Measurements from ENCODE around the gene CFAP20DC.

The CFAP20DC gene

GRCh38 chr3:58794750-58795149, 255.1 kb downstream of the CFAP20DC start:
- DNase-seq = no peak

GRCh38 chr3:58793938-58794337, 255.9 kb downstream of the CFAP20DC start:
- no peak for DNase-seq

DNA sequence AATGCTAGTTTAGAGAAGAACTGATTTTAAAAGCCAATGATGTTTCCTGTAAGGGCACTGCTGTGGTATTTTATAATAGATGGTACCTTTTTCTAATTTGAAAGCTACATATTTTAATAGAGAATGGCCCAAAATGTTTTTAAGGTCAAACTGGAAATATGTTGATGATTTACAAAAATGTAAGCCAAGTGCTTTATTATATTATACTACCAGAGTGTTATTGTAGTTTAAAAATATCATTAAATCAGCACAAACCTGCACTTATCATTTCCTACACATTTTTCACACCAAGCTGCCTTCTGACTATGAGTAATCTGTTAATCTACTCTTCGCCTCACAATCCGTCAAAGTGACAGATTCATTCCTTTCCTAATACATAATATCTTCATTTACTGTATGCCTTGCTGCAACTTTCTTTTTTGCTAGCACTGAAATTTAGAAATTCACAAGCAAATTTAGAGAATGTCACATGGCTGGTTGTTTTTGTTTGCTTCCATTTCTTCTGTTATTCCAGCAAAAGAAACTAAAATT, 256.8 kb downstream of the CFAP20DC start:
- DNase-seq = no peak

DNA sequence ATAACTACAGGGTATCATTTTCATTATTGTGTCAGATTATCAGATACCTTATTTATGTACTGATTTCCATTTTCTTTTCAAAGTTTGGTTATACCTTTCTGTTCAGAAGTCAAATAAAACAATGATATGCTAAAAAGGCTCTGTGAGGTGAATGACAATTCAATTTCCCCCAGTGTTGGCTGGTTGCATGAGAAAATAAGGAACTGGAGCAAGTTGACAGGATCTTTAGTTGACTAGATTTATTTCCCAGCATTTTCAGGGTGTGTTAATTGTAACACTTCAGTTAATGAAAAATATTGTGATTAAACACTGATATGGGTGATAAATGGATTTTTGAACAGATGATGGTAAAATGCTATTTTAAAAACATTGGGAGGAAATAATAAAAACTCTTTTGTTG, 260.4 kb downstream of the CFAP20DC start:
- DNase-seq = no peak

DNA sequence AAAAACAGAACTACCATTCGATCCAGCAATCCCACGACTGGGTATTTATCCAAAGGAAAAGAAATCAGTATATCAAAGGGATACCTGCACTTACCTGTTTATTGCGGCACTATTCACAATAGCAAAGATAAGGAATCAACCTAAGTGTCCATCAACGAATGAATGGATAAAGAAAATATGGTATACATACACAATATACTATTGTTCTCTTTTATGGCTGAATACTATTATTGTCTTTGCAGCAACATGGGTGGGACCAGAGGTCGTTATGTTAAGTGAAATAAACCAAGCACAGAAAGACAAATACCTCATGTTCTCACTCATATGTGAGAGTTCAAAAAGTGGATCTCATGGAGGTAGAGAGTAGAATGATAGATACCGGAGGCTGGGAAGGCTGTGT, 264.9 kb downstream of the CFAP20DC start:
- no peak for DNase-seq

DNA sequence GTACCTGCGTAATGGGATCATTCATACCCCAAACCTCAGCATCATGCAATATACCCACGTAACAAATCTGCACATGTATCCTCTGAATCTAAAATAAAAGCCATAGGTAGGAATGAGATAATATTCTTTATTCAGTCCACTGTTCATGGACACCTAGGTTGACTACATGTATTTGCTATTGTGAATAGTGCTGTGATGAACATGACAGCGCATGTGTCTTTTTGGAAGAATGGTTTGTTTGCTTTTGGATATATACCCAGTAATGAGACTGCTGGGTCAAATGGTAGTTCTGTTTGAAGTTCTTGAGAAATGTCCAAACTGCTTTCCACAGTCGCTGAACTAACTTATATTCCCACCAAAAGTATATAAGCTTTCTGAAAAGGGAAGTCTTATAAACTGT, 265.4 kb downstream of the CFAP20DC start:
- no peak for DNase-seq

GRCh38 chr3:58783845-58784244, 266.0 kb downstream of the CFAP20DC start:
- no peak for DNase-seq

GRCh38 chr3:58779934-58780333, 269.9 kb downstream of the CFAP20DC start:
- DNase-seq = no peak

GRCh38 chr3:58776231-58776630, 273.6 kb downstream of the CFAP20DC start:
- no peak for DNase-seq

DNA sequence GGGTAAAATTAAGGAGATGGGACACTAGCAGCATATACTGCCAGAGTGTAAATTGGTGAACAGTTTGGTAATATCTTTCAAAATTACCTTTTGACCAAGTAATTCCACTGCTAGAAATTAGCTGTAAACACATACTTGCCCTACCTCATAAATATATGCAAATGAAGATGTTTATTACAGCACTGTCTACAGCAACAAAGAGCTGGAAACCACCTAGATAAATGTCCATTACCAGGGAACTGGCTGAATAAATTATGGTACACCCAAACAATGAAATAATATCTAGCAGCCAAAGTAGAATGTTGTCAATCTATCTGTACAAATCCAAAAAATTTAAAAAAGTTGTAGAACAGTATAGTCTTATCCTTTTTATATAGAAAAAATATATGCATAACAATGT, 277.4 kb downstream of the CFAP20DC start:
- no peak for DNase-seq

DNA sequence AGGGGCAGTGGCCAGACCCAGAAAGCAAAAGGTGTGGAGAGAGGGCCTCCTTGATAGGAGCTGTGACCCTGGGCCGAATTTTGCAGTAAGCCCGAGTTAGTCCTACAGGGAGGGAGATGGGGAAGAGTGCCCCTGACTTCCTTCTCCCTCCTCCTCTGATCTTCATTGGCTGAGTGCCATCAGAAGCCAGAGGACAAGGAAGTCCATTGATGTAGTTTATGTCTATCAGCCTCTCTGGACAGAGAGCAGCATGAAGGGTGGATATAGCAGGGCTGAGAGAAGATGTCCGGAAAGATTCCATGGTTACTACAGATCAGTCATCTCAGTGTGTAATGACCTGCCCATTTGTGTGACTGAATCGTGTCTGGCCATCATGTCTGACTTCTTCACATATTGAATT, 280.8 kb downstream of the CFAP20DC start:
- DNase-seq = no peak

DNA sequence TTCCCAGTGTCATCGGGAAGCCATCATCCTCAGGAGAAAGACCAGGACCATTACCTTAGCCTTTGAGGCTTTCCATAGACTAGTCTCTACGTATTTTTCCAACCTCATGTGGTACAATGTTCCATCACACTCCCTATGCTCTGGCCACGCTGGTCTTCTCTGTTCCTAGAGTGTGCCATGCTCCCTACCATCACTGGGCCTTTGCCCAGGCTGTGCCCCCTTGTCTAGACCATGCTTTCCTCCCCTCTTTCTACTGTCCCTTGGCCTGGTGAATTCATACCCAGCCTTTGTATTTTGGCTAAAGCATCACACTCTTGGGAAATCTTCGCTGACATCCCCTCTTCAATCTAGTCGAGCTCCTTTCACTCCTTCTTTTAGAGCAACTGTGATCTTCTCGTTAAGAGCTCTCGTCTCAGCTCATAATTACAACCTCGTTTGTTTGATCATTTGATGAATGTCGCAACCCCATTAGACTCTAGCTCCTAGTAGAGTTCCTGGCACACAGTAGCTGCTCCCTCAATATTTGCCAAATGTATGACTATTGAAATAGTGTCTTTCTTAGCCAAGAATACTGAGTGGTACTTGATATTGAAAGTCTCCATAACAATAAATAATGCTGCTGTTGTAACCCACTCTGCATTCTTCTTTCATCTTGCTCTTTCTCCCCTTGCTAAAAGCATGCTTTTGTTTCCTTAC, 283.1 kb downstream of the CFAP20DC start:
- no peak for DNase-seq

- no peak for DNase-seq
These were observed 294.7 kb downstream of the CFAP20DC start for GRCh38 chr3:58755150-58755549.

DNA sequence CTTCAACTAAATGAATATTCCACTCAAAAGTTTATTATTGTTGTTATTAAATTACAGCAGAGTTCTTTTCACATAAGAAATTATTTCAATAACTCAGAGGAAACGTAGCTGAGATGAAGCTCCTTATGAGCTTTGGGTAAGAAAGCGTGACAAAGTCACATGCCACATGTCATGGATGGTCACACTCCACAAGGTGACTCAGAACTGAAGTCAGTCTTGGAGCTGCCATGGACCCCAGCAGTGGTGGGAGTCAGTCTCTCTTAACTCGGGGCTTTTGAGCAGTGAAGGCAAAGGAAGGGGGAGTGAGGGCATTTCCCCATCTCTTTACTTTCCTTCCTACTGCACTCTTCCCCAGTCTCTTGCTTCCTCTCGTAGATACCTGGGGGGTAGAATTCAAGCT, 295.8 kb downstream of the CFAP20DC start:
- no peak for DNase-seq

DNA sequence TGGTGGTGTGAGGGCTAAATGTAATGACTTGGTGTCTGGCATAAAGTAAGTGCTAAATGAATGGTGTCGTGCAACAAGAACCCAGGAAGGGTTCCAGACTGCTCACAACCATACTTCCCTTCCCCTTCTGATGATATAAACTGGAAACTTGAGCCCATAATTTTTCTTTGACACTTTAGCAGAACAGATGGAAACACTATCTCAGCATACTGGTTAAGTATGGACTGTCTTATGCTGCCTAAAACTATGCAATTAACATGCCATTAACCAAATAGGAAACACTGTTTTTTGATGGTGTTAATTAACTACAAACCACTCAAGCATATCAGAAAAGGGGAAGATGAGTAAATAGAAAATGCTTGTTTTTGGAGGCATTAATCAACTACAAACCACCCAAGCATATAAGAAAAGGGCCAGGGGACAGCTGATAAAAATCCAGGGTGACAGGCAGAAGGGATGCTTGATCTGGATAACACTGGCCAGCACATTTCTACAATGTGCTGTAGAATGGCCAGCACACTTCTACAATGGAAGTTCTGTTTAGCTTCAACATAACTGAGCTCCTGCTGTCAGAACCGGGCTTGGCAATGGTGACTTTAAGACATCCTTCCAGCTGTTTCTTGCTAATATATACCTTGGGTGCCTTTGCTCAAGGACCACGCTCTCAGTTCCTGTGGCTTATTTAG, 297.8 kb downstream of the CFAP20DC start:
- no peak for DNase-seq

DNA sequence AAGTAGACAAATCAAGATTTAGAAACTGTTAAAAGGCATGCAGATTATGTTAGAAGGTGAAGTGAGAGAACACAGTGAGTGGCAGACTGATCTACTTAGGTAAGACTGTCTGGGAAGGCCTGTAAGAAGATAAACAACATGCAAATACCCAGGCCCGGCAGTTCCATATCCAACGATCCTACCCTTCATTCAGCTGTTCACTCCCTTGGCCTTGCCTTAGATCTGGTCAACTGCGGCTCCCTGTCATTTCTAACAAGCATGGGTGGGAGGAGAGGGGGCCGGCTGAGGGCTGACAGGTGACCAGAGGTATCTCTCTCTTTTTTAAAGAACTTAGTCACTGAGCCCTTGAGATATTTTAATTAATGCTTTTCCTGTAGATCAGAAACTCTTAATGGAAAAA, 298.6 kb downstream of the CFAP20DC start:
- DNase-seq = no peak

- no peak for DNase-seq
These were observed 299.9 kb downstream of the CFAP20DC start for GRCh38 chr3:58749948-58750347.

DNA sequence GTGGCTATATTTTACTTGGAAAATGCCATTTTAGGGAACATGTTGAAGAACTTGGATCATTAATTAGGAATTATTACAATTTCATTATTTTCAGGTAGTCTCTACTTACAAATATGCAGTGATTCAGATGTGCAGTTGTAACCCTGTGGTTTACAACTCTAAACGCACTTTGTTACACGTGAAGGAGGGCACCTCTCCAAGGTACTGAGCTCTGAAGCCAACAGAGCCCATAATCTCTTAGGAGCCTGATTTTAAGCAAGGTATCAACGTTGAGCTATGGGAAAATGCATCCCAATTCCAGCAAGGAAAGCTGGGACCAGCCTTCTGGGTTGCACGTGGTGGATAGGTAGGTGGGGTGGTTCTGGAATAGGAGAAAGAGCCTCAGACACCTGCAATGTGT, 301.8 kb downstream of the CFAP20DC start:
- no peak for DNase-seq

GRCh38 chr3:58746758-58747157, 303.1 kb downstream of the CFAP20DC start:
- DNase-seq = no peak

GRCh38 chr3:58743296-58743695, 306.5 kb downstream of the CFAP20DC start:
- no peak for DNase-seq

GRCh38 chr3:58742239-58742638, 307.6 kb downstream of the CFAP20DC start:
- DNase-seq = no peak

DNA sequence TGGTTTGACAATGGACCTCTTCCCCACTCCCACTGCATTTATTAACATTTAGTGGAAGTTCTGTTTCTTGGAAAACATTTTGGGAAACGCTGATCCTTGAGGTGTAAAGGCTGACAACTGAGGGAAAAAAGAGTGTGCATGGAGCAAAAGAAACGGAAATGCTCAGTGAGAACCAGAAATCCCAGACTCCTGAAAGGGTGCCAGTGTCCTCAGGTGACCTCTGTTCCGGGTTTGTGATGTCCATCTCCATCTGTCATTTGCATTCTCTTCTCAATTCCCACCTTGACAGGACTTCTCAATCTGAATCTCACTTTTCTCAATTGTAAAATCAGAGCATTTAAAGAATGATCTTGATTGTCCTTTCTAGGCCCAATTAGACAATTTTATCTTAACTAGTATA, 312.2 kb downstream of the CFAP20DC start:
- no peak for DNase-seq

- no peak for DNase-seq
These were observed 318.2 kb downstream of the CFAP20DC start for GRCh38 chr3:58731673-58732072.

DNA sequence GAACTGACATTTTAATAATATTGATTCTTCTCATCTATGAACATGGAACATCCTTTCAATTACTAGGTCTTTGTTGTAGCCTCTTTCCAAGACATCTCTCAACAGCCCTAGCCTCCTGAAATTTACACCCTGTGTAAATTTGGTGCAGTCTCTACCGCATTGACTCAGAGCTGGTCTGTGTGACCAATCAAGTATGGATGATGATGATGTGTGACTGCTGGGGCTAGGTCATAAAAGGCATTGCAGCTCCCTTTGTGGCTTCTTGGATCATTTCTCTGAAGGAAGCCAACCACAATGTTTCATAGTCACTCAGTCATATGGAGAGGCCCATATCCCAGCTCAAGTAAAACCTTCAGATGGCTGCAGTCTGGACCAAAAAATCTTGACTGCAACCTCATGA, 321.1 kb downstream of the CFAP20DC start:
- DNase-seq = no peak

Measured in NCI-H510A (cell line).